CD14-positive monocyte (primary cell): ENCODE results near the gene TMEM184A. TPM values are rescaled to one million over a fixed set of nuclear protein-coding genes. Genes with fewer than 3 reads are reported as not detected.
A peak's percentile ranks its signal among the peaks of the same experiment; 100 is the strongest.

Experiments
- DNase-seq, 3 donors: peaks; one replicate each; pipeline ENCODE4 v3.0.0-alpha.2; 2011 to 2022
- H2AFZ ChIP-seq: 2 replicates; pipeline ENCODE4 v1.6.0; 2012; ENCODE audit warnings: mild to moderate bottlenecking, low read depth, low read length, inconsistent platforms; ENCODE audit not compliant: insufficient read depth, poor library complexity, severe bottlenecking
- H3K27ac ChIP-seq, 2 donors: 1 replicate in 1 of 2; 2 replicates in 1 of 2; pipeline ENCODE4 v1.5.1; 2012 to 2013; ENCODE audit warnings: low read length in 2 of 2, control low read depth in 1 of 2, inconsistent platforms in 1 of 2, low read depth in 1 of 2, mild to moderate bottlenecking in 1 of 2
- H3K27me3 ChIP-seq, 2 donors: one replicate each; pipeline versions ENCODE4 v1.6.0 to v1.6.1; 2011 to 2013; ENCODE audit warnings: low read length in 2 of 2; ENCODE audit not compliant: control insufficient read depth in 2 of 2, insufficient read depth in 2 of 2
- H3K36me3 ChIP-seq, 2 donors: replicated peaks in 1 of 2; 1 replicate in 1 of 2; 2 replicates in 1 of 2; pipeline versions ENCODE4 v1.5.1 to v1.6.1; 2012 to 2013; ENCODE audit warnings: low read length in 2 of 2, control low read depth in 1 of 2, inconsistent platforms in 1 of 2, mild to moderate bottlenecking in 1 of 2; ENCODE audit not compliant: insufficient read depth in 2 of 2, control insufficient read depth in 1 of 2
- H3K4me1 ChIP-seq, 2 donors: 1 replicate in 1 of 2; 2 replicates in 1 of 2; pipeline versions ENCODE4 v1.5.1 to v1.6.1; 2012 to 2013; ENCODE audit warnings: low read length in 2 of 2, control low read depth in 1 of 2, inconsistent platforms in 1 of 2, mild to moderate bottlenecking in 1 of 2, moderate library complexity in 1 of 2; ENCODE audit not compliant: insufficient read depth in 2 of 2, control insufficient read depth in 1 of 2
- H3K4me2 ChIP-seq: replicated peaks from 2 replicates; pipeline ENCODE3; 2012; ENCODE audit warnings: low read length, moderate library complexity, mild to moderate bottlenecking; ENCODE audit not compliant: poor library complexity, severe bottlenecking; ENCODE audit errors: extremely low read depth
- H3K4me3 ChIP-seq, 3 experiments: fragments of 200-600 bp in 1 of 3; sonication (generic) in 1 of 3; replicated peaks in 1 of 3; 1 replicate in 2 of 3; 2 replicates in 1 of 3; pipeline ENCODE4 v1.5.1; 2011 to 2013; ENCODE audit warnings: low read length in 3 of 3, mild to moderate bottlenecking in 3 of 3, control low read depth in 2 of 3, low read depth in 2 of 3, inconsistent platforms in 1 of 3, moderate library complexity in 1 of 3
- H3K79me2 ChIP-seq: 2 replicates; pipeline ENCODE4 v1.6.0; 2012; ENCODE audit warnings: mild to moderate bottlenecking, control low read depth, inconsistent platforms, low read length, moderate library complexity; ENCODE audit not compliant: insufficient read depth
- H3K9ac ChIP-seq: 2 replicates; pipeline ENCODE4 v1.6.0; 2017; ENCODE audit warnings: low read length, mild to moderate bottlenecking; ENCODE audit not compliant: insufficient read depth, poor library complexity, severe bottlenecking
- H3K9me3 ChIP-seq, 2 donors: replicated peaks in 1 of 2; 1 replicate in 1 of 2; 2 replicates in 1 of 2; pipeline versions ENCODE4 v1.5.1 to v1.6.1; 2012 to 2013; ENCODE audit warnings: low read length in 2 of 2, control low read depth in 1 of 2; ENCODE audit not compliant: control insufficient read depth in 1 of 2, insufficient read depth in 1 of 2
- H4K20me1 ChIP-seq: 2 replicates; pipeline ENCODE4 v1.6.0; 2012; ENCODE audit warnings: mild to moderate bottlenecking, low read length, control low read depth, moderate library complexity; ENCODE audit not compliant: insufficient read depth
- H3K27ac Mint-ChIP-seq, 7 donors: one replicate each; pipeline ENCODE4 v1.8.0; 2020; ENCODE audit warnings: mild to moderate bottlenecking in 7 of 7, mixed read lengths in 7 of 7, moderate library complexity in 6 of 7, inconsistent platforms in 2 of 7
- H3K27me3 Mint-ChIP-seq, 3 donors: one replicate each; pipeline ENCODE4 v1.8.0; 2021 to 2022; ENCODE audit warnings: low read depth in 3 of 3, mild to moderate bottlenecking in 3 of 3, mixed read lengths in 3 of 3, moderate library complexity in 3 of 3, inconsistent platforms in 1 of 3
- H3K36me3 Mint-ChIP-seq, 2 donors: one replicate each; pipeline ENCODE4 v1.8.0; 2020; ENCODE audit warnings: mixed read lengths in 2 of 2, inconsistent platforms in 1 of 2, mild to moderate bottlenecking in 1 of 2
- H3K4me1 Mint-ChIP-seq: one replicate; pipeline ENCODE4 v1.8.0; 2020; ENCODE audit warnings: mild to moderate bottlenecking, mixed read lengths
- H3K4me3 Mint-ChIP-seq, 2 donors: one replicate each; pipeline ENCODE4 v1.8.0; 2020; ENCODE audit warnings: mild to moderate bottlenecking in 2 of 2, mixed read lengths in 2 of 2, moderate library complexity in 1 of 2
- H3K9me3 Mint-ChIP-seq, 7 donors: one replicate each; pipeline ENCODE4 v1.8.0; 2020 to 2022; ENCODE audit warnings: mixed read lengths in 7 of 7, mild to moderate bottlenecking in 6 of 7, moderate library complexity in 6 of 7, inconsistent platforms in 2 of 7
- WGBS: methylation state at CpG from one replicate; pipeline ENCODE4 v1.1.5; 2013; ENCODE audit warnings: missing lambda C conversion rate; ENCODE audit not compliant: insufficient coverage; 5-methylcytosine and 5-hydroxymethylcytosine counted together
- intact Hi-C, 2 donors: fragments of 100-400 bp; cut with micrococcal nuclease; formaldehyde crosslinking; loops; one replicate each; pipeline versions ENCODE4 v1.15.0 to v1.15.1; 2023
- polyA plus RNA-seq, 3 donors: library from polyadenylated mRNA; depleted of rRNA in 1 of 3; unstranded in 2 of 3; stranded (reverse) in 1 of 3; fragments of 300-500 nt in 2 of 3; fragments of >200 nt in 1 of 3; fragmentation: Illumina TruSeq in 2 of 3; gene quantifications; 1 replicate in 2 of 3; 2 replicates in 1 of 3; pipeline ENCODE4 v1.2.3, GENCODE V29; 2012 to 2021
- TF ChIP-seq, protein P1 (sequence below): fragments of 200-600 bp; IDR thresholded peaks from one replicate; pipeline ENCODE4 v1.8.0; 2022; ENCODE audit warnings: antibody characterized with exemption, mild to moderate bottlenecking

The TMEM184A gene
- polyA plus RNA-seq, 3 donors: not detected

DNA sequence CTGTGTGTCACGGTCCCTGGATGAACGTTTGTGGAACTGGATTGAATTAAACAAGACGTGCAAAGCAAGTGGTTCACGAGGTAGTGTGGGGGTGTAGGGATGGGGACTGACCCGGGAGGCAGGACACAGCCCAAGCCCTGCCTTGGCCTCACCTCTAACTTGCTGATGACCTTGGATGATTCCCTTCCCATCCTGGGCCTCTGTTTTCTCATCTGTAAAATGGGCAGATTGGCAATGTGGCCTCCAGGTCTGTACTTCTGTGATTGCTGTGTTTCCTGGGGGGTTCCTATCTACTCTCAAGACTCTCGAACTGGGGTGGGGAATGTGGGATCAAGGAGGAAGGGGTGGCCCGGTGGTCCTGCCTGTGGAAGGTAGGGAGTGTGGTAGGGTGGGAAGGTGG, 19.8 kb upstream of the TMEM184A start:
- Histone ChIP-seq H2AFZ (no peak overlapping the region), H3K4me3 (no peak overlapping the region), H3K27ac (no peak overlapping the region), H3K9ac (no peak overlapping the region), H3K9me3 (no peaks in the 10 kb centered on the region), H3K27me3 (no peaks in the 10 kb centered on the region), H3K4me1 (peaks cover 14 to 19% of the 10 kb centered on the region in 2 donors), H4K20me1 (no peaks in the 10 kb centered on the region), H3K36me3 (no peaks in the 10 kb centered on the region), H3K4me2 (no peak overlapping the region), H3K79me2 (peaks cover 5% of the 10 kb centered on the region)
- no peaks in the 10 kb centered on the region for H3K36me3 Mint-ChIP-seq
- 95% methylated on average over 5 of the region's 7 CpGs for WGBS
- TF ChIP-seq, protein P1, sequence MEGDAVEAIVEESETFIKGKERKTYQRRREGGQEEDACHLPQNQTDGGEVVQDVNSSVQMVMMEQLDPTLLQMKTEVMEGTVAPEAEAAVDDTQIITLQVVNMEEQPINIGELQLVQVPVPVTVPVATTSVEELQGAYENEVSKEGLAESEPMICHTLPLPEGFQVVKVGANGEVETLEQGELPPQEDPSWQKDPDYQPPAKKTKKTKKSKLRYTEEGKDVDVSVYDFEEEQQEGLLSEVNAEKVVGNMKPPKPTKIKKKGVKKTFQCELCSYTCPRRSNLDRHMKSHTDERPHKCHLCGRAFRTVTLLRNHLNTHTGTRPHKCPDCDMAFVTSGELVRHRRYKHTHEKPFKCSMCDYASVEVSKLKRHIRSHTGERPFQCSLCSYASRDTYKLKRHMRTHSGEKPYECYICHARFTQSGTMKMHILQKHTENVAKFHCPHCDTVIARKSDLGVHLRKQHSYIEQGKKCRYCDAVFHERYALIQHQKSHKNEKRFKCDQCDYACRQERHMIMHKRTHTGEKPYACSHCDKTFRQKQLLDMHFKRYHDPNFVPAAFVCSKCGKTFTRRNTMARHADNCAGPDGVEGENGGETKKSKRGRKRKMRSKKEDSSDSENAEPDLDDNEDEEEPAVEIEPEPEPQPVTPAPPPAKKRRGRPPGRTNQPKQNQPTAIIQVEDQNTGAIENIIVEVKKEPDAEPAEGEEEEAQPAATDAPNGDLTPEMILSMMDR: no peak
- peaks cover 0 to 4% (median 2%) of the 10 kb centered on the region in 3 donors for H3K27me3 Mint-ChIP-seq
- H3K4me1 Mint-ChIP-seq: peaks cover 19% of the 10 kb centered on the region
- DNase-seq: no peak
- H3K9me3 Mint-ChIP-seq: peaks cover 0 to 3% (median 0%) of the 10 kb centered on the region in 7 donors
- intact Hi-C loops: loop anchor here (5.0 to 10.0 kb wide), 2 partner anchors 771 to 779 kb away; partner anchors contain the start of gene EIF3B (in 1 of the 2)
- no peak overlapping the region for H3K4me3 Mint-ChIP-seq
- no peak overlapping the region for H3K27ac Mint-ChIP-seq

GRCh38 chr7:1572111-1572822, 16.3 kb upstream of the TMEM184A start:
- Histone ChIP-seq H3K27me3 (no peaks in the 10 kb centered on the region), H3K9ac (no peak overlapping the region), H3K4me1 (peaks cover 17 to 22% of the 10 kb centered on the region in 2 donors), H4K20me1 (no peaks in the 10 kb centered on the region), H3K79me2 (peaks cover 16% of the 10 kb centered on the region), H2AFZ (no peak overlapping the region), H3K9me3 (no peaks in the 10 kb centered on the region), H3K36me3 (peaks cover 5 to 8% of the 10 kb centered on the region in 2 donors), H3K4me3 (no peak overlapping the region), H3K4me2 (no peak overlapping the region), H3K27ac (no peak overlapping the region)
- H3K27ac Mint-ChIP-seq: peak overlapping the region in 1 of 7 donors; percentile 83
- WGBS: 80% methylated on average over 4 of the region's 7 CpGs
- peaks cover 21% of the 10 kb centered on the region for H3K4me1 Mint-ChIP-seq
- no peak for DNase-seq
- H3K27me3 Mint-ChIP-seq: peaks cover 0 to 4% (median 3%) of the 10 kb centered on the region in 3 donors
- H3K9me3 Mint-ChIP-seq: peaks cover 0 to 3% (median 0%) of the 10 kb centered on the region in 7 donors
- no peak overlapping the region for H3K4me3 Mint-ChIP-seq
- TF ChIP-seq, protein P1: no peak
- intact Hi-C loops: loop anchor here in 1 of 2 donors (5.0 to 10.0 kb wide), 2 partner anchors 70 to 783 kb away; partner anchors contain the start of genes EIF3B and INTS1
- peaks cover 4 to 9% of the 10 kb centered on the region in 2 donors for H3K36me3 Mint-ChIP-seq
